ENCODE results near the gene CEP120.

DNA sequence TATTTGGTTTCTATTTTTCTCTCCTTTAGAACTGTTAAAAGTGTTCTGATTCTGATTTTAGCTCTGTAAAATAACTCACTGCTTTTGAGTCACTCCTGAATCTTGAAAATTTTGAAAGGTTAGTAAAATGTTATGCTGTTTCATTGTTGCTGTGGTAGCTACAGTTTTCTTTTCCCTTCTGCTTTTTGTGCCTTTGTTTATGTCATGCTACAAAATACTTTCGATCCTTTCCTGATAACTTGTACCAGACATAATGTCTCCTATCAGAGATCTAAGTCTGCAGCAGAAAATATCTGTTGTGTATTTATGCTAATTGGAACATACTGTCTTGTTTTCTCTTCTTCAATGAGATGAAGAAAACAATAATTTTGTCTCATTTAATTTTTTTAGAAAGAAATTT lies 26.9 kb upstream of the CEP120 start:
- no peak for TF ChIP-seq CTCF (IDR thresholded peaks at IDR 0.05 in 4 of 5, conservative IDR thresholded peaks at IDR 0.05 in 1 of 5)
- TF ChIP-seq POLR2A (IDR thresholded peaks at IDR 0.05), result no peak

Measured in gastrocnemius medialis (tissue), 4 donors.